HG02852 (cell line): ENCODE measurements around the gene BEND6.
A peak's percentile ranks its signal among the peaks of the same experiment; 100 is the strongest.

Experiments
- ATAC-seq: cut with Tn5 transposase; IDR thresholded peaks from one replicate; pipeline ENCODE4 v1.9.1; 2021; ENCODE audit warnings: mild to moderate bottlenecking, moderate library complexity; ENCODE audit not compliant: unreplicated experiment

Gene BEND6

DNA sequence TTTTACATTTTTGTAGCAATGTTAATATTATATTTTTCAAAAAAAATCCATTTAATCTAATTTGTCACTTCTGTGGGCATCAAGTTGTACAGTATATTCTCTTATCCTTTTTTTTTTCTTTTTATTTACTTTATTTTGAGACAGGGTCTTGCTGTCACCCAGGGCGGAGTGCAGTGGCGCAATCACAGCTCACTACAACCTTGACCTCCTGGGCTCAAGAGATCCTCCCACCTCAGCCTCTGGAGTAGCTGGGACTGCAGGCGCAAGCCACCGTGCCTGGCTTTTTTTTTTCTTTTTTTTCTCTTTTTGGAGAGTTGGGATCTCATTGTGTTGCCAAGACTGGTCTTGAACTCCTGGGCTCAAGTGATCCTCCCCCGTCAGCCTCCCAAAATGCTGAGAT lies 14.4 kb upstream of the BEND6 start:
- no peak for ATAC-seq

DNA sequence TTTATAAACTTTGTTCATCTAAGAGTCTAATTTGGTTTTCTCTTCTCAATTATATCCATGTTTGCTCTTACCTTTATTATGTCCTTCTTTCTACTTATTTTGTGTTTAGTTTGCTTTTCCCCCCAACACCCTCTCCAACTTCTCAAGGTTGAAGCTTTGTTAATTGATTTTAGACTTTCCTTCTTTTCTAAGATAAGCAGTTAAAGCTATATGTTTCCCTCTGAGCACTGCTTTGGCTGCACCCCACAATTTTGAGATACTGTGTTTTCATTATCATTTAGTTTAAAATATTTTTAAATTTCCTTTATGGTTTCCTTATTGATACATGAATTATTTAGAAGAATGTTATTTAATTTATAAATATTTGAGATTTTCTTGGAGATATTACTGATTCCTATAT lies 13.9 kb upstream of the BEND6 start:
- no peak for ATAC-seq

- no peak for ATAC-seq
Measured at GRCh38 chr6:56944661-56945060, 10.2 kb upstream of the BEND6 start.

DNA sequence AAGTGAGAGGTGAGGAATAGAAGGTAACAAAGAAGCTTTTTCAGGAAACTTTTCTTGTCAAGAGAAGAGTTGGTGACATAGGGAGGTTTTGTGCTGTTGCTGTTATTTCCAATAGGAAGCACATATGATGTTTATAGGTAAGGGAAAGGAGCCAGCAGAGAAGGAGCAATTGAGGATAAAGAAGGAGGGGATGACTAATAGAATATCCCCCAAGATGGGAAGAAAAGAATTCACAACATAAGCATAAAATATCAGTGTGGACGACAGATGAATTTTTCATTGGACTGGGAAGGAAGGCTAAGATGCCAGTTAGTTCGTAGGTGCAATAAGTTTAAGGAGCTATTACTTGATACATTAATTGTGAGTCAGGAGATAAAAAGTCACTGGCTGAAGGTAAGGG lies 8.5 kb upstream of the BEND6 start:
- ATAC-seq = no peak

- ATAC-seq = no peak
Measured at GRCh38 chr6:56947924-56948323, 7.0 kb upstream of the BEND6 start.

DNA sequence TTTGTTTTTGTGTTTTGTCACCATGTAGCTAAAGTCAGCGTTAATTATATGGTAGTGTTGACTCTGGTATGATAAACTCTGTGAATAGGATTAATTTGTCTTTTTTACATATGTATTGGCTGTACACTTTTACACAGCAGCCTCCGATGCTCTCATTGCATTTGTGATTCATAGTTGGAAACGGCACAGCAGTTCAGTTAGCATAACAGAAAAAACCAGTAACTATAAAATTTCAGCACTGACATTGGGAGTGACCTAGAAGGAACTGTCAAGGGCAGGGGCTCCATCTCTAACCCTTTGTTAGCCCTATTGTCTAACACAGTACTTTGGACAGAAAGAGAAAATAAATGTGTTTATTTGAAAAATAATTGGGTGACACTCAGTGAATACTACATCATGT lies 5.6 kb upstream of the BEND6 start:
- ATAC-seq = no peak

DNA sequence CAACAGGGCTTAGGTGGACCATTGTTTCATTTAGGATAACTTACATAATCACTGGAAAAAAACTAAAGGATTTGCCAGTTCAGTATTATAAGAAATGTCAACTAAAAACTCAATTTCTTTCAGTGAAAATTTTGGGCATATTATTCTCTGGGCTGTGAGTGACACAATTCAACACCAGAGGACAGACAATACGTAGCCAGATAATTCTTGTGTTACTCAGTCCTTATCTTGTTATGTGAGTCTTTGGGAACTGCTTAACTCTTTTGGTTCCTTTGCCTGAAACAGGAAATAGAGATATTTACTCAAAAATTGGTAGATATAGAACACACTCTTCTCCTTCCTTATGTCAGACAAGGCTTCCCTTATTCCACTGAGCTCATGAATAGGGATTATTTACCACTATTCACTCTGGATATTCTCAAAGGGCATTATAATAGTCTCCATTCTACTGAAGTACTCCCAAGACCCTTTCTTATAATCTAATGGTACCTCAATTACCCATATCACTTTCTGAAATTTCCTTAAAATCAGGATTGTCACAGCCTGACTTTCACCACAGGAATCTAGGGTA lies 4.9 kb upstream of the BEND6 start:
- no peak for ATAC-seq

DNA sequence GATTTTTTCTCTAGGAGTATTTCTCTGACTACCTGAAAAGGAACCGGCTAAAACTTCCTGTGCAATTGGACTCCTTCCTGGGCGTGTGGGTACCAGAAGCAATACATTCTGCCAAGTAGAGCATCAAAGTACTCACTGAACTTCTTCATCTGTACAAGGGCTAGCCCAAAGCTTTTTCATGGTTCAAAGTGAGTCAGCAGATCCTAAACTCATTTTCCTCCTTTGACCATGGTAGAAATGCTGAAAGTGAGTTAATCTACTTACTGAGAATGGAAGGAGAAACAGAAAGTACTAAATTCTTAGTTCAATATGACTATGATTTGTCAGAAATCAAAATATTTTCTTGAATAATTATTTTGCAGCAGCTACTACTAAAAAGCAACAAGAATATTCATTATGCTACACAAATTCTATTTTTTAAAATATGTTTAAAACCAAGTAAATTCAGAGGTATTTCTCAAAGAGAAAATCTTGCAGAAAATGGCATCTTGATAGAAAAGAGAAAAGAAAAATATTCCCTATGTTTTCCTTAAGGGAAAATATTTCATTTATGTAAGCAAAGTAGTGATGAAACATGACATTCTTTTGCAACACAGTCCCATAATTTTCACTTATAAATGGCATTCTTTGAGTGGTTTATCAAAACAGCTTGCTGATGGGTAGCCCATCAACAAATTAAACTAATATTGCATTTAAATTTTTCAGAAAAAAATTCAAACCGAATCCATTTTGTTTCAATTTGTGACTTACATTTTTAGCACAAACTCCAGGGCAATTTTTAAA lies 3.7 kb upstream of the BEND6 start:
- no peak for ATAC-seq

DNA sequence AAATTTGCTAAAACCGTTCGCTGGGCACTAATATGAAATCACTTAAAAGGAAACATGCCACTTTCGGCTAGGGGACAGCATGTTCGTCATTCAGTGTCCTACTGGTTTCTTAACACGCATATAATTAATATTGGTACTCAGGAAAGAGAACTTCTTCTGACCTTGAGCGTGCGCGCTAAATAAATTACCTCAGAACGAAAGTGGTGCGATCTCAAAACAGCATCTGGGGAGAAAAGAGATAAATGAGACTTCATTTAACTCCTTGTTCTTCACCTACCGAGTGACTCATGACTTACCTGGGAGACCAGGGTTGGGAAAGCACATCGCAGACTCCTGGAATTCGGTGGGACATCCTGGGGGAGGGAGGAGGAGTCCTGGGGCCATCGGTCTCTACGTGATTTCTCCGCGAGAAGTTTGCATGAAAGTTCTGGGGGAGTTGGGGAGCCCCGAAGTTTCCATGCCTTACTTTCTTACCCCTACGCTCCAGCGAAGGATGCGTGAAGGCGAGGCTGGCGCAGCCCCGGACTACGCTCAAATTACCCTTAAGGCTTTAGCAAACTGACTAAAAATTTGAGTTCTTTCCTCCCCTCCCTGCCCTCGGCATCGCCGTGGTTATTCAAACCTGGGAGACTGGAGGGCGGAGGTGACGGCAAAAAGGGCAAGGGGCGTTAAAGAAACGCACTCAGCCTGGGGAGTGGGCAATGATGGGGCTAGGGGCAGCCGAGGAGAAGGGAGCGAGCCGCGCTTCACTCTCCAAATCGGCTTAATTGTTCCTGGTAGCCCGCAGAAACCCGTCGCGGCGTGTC lies 1.1 kb upstream of the BEND6 start:
- ATAC-seq = peak; percentile 21

- peak; percentile 63 for ATAC-seq
Measured at GRCh38 chr6:56955171-56956155, 556 bp downstream of the BEND6 start.

GRCh38 chr6:56956491-56956890 lies 1.6 kb downstream of the BEND6 start:
- ATAC-seq = no peak

- no peak for ATAC-seq
Measured at GRCh38 chr6:56957856-56958255, 2.9 kb downstream of the BEND6 start.

GRCh38 chr6:56958481-56958880 lies 3.6 kb downstream of the BEND6 start:
- no peak for ATAC-seq

DNA sequence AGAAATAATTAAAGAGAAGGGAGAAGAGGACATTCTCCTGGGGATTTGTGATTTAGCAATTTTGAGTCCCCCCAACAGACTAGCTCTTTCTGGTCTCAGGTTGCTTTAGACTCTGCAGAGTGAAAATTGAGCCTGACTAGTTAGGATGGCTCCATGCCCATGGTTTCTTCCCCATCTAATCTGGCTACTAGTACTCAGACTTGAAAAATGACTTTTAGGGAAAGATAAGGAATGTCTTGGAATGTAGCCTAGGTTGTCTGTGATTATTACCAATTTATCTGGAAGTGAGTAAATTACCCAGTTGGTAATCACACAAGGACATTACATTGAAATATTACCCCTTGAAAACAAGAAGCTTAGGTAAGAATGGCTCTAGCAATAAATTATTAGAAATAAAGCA lies 4.2 kb downstream of the BEND6 start:
- no peak for ATAC-seq

DNA sequence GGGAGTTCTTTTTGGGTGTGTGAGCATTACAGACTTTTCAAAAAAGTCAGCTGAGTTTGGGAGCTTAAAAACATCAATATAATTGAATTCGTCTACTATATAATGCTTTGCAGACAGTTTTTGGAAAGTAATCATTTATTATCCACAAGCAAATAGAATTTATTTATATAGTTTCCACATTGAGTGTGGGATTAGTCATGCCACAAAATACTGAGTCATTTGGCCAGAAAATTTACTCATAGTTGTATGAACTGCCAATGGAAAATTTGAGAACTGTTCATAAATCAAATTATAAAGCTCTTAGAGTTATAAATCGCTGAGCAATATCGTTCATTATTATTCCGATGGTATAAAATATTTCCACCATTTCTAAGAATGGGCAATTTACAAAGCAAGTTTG lies 5.0 kb downstream of the BEND6 start:
- no peak for ATAC-seq

- ATAC-seq = no peak
Measured at GRCh38 chr6:56961151-56961550, 6.2 kb downstream of the BEND6 start.

DNA sequence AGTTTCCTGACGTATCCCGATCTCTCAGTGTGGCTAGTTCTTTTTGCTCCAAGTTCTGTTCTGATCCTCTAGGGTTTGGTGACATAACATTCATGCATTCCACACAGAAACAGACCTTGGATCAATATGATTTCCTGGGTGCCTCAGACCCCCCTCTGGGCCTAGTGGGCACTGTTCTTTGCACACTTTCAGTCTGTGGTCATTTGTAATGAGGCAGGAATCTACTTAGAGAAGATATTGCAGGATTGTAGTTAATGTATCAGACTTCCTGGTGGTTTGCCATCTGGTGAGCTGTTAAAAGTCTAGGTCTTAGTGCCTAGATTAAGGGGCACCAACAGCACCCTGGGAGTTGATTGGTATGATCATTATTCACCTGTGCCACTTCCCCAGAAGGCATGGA lies 7.5 kb downstream of the BEND6 start:
- no peak for ATAC-seq

- no peak for ATAC-seq
Measured at GRCh38 chr6:56963043-56963442, 8.1 kb downstream of the BEND6 start.

- ATAC-seq = no peak
Measured at GRCh38 chr6:56963793-56964192, 8.9 kb downstream of the BEND6 start.

GRCh38 chr6:56965126-56965525 lies 10.2 kb downstream of the BEND6 start:
- ATAC-seq = no peak

DNA sequence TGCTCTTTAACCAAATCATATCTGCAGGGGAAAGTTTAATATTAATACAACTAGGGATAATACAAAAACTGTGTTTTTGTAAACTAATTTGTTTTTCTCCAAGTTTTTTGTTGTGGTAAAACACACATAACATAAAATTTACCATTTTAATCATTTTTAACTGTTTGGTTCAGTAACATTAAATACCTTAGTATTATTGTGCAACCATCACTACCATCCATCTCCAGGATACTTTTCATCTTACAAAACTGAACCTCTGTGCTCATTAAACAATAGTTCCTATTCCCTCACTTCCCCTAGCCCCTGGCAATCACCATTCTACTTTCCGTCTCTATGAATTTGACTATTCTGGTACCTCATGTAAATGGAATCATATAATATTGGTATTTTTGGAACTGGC lies 15.9 kb downstream of the BEND6 start:
- no peak for ATAC-seq
